ENCODE measurements around the gene ARID1A. TPM values are rescaled to one million over a fixed set of nuclear protein-coding genes. Genes with fewer than 3 reads are reported as not detected.

The ARID1A gene
- total and polyA plus RNA-seq, 9 of the 15 experiments (the other 6 are each of a cell fraction or from before 2014, with no cell fraction given) = 8.3 to 88.3 (median 22.5) TPM

DNA sequence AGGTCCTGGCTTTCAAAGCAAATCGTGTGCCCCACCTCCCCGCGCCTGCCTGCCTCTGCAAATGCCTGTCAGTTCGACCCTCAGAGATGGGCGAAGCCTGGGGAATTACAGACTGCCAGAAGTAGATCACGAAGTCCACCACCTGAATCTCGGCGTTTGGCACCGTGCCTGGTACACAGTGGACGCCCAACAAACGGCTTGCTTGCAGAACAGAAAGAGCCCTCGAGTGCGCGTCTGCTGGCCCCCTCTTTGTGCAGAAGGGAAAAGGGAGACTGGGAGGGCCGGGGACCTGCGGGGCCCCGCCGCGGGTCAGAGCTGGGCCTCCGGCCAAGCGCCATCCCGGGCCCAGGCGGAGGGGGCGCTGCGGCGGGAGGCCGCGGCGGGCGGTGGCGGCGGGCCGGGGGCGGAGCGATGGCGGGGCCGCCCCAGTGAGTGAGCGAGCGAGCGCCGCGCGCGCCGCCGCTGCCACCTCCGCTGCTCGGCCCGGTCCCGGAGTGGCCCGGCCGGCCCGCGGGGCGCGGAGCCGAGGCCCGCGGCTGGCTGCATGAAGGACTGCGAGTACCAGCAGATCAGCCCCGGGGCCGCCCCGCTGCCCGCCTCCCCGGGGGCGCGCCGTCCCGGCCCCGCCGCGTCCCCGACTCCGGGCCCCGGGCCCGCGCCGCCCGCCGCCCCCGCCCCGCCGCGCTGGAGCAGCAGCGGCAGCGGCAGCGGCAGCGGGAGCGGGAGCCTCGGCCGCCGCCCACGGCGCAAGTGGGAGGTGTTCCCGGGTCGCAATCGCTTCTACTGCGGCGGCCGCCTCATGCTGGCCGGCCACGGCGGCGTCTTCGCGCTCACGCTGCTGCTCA is 130.7 kb downstream of the ARID1A start, which contains the start of gene ZDHHC18 (continued):
- TF ChIP-seq, protein P1, sequence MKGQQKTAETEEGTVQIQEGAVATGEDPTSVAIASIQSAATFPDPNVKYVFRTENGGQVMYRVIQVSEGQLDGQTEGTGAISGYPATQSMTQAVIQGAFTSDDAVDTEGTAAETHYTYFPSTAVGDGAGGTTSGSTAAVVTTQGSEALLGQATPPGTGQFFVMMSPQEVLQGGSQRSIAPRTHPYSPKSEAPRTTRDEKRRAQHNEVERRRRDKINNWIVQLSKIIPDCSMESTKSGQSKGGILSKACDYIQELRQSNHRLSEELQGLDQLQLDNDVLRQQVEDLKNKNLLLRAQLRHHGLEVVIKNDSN (CRISPR knock-in tag; IDR thresholded peaks at IDR 0.05) = no peak
- TF ChIP-seq SOX6 (IDR thresholded peaks at IDR 0.05) (no peak), HES1 (IDR thresholded peaks at IDR 0.05; ENCODE audit: low read depth) (no peak), TEAD2 (tag; IDR thresholded peaks at IDR 0.05) (no peak), ZEB2 (IDR thresholded peaks at IDR 0.05) (no peak), ASH1L (IDR thresholded peaks at IDR 0.05; ENCODE audit: borderline replicate concordance, low read depth, partially characterized antibody) (no peak), ZBTB40 (IDR thresholded peaks at IDR 0.05) (peak; percentile 55), ZBTB40 (CRISPR knock-in tag; IDR thresholded peaks at IDR 0.05) (no peak), ZNF311 (CRISPR knock-in tag; IDR thresholded peaks at IDR 0.05) (no peak), COPS2 (conservative IDR thresholded peaks at IDR 0.05) (no peak), DPF2 (IDR thresholded peaks at IDR 0.05) (no peak), MYC (IDR thresholded peaks at IDR 0.05; ENCODE audit: low read depth, low read length) (peak; percentile 53), MYC (CRISPR knock-in tag; IDR thresholded peaks at IDR 0.05; ENCODE audit: borderline replicate concordance, low read depth) (no peak), SREBF1 (IDR thresholded peaks at IDR 0.05; ENCODE audit: borderline replicate concordance, low read depth, low read length) (no peak), HNRNPLL (IDR thresholded peaks at IDR 0.05; ENCODE audit: low read depth, low read length, poor library complexity, severe bottlenecking) (no peak), ZNF133 (CRISPR knock-in tag; IDR thresholded peaks at IDR 0.05) (no peak)
- TF ChIP-seq, protein P2, sequence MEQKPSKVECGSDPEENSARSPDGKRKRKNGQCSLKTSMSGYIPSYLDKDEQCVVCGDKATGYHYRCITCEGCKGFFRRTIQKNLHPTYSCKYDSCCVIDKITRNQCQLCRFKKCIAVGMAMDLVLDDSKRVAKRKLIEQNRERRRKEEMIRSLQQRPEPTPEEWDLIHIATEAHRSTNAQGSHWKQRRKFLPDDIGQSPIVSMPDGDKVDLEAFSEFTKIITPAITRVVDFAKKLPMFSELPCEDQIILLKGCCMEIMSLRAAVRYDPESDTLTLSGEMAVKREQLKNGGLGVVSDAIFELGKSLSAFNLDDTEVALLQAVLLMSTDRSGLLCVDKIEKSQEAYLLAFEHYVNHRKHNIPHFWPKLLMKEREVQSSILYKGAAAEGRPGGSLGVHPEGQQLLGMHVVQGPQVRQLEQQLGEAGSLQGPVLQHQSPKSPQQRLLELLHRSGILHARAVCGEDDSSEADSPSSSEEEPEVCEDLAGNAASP (IDR thresholded peaks at IDR 0.05) = no peak

Measured in K562 (cell line).